Measurements from ENCODE around the gene COL19A1.

The COL19A1 gene

DNA sequence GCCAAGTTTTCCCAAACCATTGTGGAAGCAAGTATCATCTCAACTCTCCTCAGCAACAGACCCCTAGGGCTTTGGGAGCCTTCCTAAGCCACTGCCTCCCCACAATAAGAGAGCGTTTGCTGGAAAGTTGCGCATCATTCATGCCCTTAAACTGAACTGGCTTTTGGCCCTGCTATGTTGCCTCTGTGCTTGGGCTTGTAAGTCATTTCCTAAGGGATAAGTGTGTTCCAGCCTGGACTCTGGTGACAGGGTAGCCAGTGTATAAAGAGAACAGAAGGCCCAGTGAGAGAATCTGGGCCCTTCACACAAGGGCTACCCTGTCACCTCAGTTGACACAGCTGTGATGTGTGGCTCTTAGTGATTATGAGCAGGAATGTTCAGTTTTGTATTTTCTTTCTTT, 358.7 kb downstream of the COL19A1 start:
- DNase-seq (ENCODE audit: low read depth) = no peak

DNA sequence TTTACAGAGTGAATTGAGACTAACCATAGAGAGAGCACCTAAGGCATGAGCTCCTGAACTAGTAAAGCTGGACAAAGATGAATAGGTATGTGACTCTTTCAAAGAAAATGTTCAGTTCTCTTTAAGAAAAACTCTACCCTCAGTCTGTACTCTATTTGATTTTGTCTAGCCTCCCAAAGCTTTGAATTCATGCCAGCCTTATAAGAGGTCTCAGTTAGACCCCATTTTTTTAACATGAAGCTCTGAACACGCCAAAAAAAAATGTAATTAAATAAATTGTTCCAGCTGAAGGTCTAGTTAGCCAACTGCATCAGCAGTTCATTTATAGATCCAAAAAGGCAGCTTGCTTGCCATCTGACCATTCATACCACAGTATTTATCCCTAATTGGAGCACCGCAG, 365.0 kb downstream of the COL19A1 start:
- no peak for DNase-seq (ENCODE audit: low read depth)

DNA sequence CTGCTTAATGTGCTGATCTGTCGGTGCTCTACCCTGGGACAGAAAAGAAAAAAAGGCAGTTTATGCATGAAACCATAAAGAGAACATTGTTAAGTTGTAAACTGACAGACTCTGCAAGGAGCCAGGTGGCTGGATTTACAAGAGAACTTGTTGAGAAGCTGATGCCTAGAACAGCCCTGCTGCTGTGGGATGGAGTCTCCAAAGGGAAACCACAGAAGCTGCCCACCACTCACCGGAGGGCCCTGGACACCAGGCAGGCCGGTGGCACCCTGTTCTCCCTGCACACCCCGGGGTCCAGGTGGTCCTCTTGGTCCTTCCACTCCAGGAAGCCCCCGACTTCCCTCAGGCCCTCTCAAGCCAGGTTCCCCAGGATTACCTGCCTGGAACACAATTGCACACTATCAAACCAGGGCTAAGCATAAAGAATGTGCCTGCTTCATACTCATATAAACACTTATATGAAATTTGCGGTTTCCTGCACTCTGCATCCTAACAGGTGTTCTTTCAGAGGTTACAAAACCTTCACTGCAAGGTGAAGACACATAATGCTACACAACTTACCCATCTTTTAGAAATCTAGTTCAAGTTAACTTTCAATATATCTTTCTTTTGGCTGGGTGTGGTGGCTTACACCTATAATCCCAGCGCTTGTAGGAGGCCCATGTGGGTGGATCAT, 368.3 kb downstream of the COL19A1 start:
- DNase-seq (ENCODE audit: low read depth) = no peak

DNA sequence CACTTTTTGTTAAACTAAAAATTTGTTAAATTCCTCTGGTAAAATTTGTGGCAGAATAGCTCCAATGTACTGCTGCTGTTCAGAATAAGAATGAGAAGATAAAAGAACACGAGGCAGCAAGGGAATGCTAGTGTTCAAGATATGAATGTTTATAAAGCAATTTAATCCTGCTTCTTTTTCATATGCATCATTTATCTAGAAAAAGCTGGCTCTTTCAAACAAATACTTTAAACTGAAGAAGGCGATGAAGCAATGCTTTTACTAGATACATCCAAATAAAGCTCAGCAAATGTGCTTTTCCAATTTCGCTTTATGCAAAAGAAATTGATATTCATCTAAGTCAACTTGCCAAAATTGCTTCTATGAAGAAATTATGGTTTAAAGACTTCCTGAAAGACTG, 370.0 kb downstream of the COL19A1 start:
- DNase-seq (ENCODE audit: low read depth) = no peak

DNA sequence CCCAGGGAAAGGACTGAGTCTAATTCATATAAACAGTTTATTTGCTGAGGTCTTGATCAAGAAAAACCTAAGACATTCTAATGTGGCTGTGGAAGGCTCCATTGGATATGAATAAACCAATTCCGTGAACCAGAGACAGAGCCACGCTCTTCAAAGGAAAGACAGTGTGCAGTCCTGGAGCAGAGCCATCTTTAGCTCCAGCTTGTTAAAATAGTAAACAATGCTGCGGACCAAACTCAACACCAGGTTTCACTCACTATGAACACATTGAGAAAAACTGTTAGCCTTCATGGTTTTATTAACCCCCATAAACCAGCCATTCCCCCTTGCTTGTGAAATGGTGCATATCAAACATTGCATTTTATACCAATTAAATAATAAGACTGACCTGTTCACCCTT, 374.7 kb downstream of the COL19A1 start:
- no peak for DNase-seq (ENCODE audit: low read depth)

DNA sequence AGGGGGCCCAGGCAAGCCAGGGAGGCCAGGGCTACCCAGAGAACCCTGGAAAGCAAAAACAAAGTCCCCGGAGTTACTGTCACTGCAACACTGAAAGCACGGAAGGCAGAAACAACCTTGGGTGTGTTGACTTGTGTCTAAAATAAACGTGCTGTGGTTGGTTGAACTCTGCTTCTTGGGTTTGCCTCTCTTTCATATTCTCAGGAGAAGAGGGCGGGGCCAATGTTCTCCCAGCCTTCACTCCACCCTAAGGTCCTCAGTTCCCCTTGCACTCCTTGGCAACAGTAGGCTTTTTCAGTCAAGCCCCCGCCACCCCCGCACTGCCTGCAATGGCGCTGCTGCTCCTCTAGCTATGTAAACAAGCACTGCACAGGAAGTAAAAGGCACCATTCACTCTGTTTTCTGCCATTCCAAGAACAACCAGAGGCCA, 375.6 kb downstream of the COL19A1 start:
- no peak for DNase-seq (ENCODE audit: low read depth)

DNA sequence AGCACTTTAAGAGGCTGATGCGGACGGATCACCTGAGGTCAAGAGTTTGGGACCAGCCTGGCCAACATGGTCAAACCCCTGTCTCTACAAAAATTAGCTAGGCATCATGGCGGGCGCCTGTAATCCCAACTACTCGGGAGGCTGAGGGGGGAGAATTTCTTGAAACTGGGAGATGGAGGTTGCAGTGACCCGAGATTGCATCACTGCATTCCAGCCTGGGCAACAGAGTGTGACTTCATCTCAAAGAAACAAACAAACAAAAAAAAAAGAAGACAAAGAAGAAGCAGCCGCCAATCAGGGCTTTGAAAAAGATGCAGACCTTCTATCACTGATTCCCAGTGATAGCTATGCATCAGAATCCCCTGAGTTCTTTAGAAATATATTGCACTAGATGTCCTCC, 379.8 kb downstream of the COL19A1 start:
- DNase-seq (ENCODE audit: low read depth) = no peak

DNA sequence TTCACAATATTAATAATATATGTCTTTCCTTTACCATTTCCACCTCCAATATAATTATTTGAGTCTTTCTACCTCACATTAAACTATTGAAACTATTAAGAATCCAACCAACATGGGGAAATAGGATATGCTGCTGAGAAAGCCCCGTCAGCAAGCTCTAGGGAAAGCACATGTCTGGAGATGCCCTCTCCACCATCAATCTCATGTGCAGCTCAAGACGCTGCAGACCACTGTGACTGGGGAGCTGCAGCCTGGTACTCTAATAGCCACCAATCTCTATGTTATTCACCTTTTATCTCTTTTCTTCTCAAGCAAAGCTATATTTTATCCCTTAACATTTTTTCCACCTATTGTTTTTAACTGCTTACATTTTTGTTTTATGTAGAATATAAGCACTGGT, 386.2 kb downstream of the COL19A1 start:
- DNase-seq (ENCODE audit: low read depth) = no peak

DNA sequence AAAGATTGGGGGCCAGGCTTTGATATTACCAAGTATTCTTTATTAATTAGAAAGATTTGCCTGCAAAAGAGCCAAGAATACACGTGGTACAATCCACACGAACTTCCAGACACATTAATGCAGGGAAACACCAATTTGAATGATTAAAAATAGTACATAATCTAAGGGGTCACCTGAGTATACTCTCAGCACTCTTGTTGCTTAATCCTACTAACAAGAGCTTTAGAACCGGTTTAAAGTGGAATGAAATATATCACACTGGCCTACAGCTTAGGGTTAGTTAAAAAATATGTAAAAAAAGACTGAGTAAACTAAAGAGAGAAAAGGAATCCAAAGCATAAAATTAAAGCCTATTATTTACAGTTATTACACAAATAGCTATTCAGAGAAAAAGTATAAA, 387.6 kb downstream of the COL19A1 start:
- no peak for DNase-seq (ENCODE audit: low read depth)

DNA sequence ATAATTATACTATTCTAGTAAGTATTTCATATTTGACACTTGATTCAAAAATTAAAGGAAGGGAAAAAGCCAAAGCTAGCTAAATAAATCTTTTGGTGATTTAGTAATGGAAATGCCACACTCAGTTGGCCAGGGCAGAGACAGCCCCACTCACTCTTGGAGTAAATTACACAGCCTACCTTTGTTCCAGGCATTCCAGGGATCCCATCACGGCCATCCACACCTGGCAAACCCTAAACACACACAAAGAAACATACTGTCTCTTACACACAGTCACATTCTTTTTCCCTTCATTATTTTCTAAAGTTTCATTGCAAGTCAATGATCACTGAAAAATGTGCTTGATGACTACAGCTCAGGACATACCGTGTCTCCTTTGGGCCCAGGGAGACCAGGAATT, 388.4 kb downstream of the COL19A1 start:
- no peak for DNase-seq (ENCODE audit: low read depth)

DNA sequence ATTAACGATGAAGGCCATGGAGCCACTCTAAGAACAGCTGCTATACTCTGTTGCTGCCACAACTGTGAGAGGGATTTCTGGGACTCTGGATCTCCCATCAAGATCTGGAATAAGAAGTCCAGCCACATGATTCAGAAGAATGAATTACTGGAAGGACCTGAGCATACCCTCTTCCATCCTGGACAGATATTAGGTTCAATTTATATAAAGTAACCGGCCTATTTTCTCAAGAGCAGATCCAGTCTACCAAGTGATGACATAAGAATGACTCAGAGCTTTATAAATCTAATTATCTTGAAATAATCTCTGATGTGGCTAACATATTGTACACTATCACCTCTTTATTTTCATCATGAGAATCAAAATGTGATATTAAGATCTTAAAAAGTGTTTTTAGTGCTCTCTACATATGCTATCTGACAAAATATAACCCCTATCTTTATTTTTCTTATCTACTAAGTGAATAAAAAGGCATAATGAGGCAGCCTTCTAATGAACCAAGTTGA, 391.5 kb downstream of the COL19A1 start:
- no peak for DNase-seq (ENCODE audit: low read depth)

DNA sequence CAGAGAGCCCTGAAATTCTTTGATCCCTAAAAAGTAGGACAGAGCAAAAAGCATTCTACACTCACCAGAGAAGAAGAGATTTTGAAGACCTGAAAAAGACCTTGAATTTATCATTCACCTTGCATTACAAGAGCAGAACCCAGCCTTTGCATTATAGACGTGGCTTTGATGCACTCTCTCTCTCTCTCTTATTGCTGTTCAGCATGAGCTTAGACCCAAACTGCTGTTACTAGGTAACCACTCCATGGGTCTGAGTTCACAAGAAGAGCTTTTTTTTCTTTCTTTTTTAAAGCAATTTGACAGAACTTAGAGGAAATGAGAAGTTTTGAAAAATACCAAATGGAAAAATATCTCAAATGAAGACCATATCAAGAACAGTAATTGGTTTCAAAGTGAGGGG, 392.1 kb downstream of the COL19A1 start:
- no peak for DNase-seq (ENCODE audit: low read depth)
